NCI-H2029 (cell line): ENCODE results near the gene TNFRSF18.

Experiments used
- DNase-seq: peaks from one replicate; lab custom pipeline; 2025; lab: John Stamatoyannopoulos, UW

Gene TNFRSF18

GRCh38 chr1:1227386-1227785 is 21.0 kb upstream of the TNFRSF18 start:
- no peak for DNase-seq

GRCh38 chr1:1226566-1227362 is 20.4 kb upstream of the TNFRSF18 start:
- no peak for DNase-seq

GRCh38 chr1:1225913-1226312 is 19.5 kb upstream of the TNFRSF18 start:
- no peak for DNase-seq

- peak; percentile 21 for DNase-seq
These were observed 18.9 kb upstream of the TNFRSF18 start for GRCh38 chr1:1225238-1225845.

GRCh38 chr1:1223891-1224290 is 17.5 kb upstream of the TNFRSF18 start:
- DNase-seq: no peak

- no peak for DNase-seq
These were observed 16.9 kb upstream of the TNFRSF18 start for GRCh38 chr1:1223321-1223720.

- DNase-seq: no peak
These were observed 16.3 kb upstream of the TNFRSF18 start for GRCh38 chr1:1222575-1223225.

- DNase-seq: no peak
These were observed 15.6 kb upstream of the TNFRSF18 start for GRCh38 chr1:1221887-1222574.

- no peak for DNase-seq
These were observed 13.8 kb upstream of the TNFRSF18 start for GRCh38 chr1:1220197-1220596.

- DNase-seq: no peak
These were observed 12.9 kb upstream of the TNFRSF18 start for GRCh38 chr1:1219341-1219740.

GRCh38 chr1:1218524-1219200 is 12.3 kb upstream of the TNFRSF18 start:
- DNase-seq: no peak

- no peak for DNase-seq
These were observed 11.5 kb upstream of the TNFRSF18 start for GRCh38 chr1:1217621-1218523.

GRCh38 chr1:1216770-1217620 is 10.6 kb upstream of the TNFRSF18 start:
- no peak for DNase-seq

GRCh38 chr1:1215881-1216605 is 9.7 kb upstream of the TNFRSF18 start:
- DNase-seq: no peak

GRCh38 chr1:1215080-1215676 is 8.8 kb upstream of the TNFRSF18 start:
- DNase-seq: no peak

GRCh38 chr1:1213345-1214265 is 7.2 kb upstream of the TNFRSF18 start, which contains the start of gene TNFRSF4:
Gene TNFRSF4, minus strand, starts transcription at chr1:1214153. Its CDS starts 26 bp downstream, at chr1:1214127.
- no peak for DNase-seq

- no peak for DNase-seq
These were observed 6.5 kb upstream of the TNFRSF18 start for GRCh38 chr1:1212780-1213344.
